ENCODE measurements around the gene PRSS33.

PRSS33 gene

GRCh38 chr16:2764718-2765117, 22.6 kb downstream of the PRSS33 start:
- H3K27me3 ChIP-seq (replicated peaks; ENCODE audit: control insufficient read depth, insufficient read depth, low read length): no peaks in the 10 kb centered on the region
- TF ChIP-seq, protein P1, sequence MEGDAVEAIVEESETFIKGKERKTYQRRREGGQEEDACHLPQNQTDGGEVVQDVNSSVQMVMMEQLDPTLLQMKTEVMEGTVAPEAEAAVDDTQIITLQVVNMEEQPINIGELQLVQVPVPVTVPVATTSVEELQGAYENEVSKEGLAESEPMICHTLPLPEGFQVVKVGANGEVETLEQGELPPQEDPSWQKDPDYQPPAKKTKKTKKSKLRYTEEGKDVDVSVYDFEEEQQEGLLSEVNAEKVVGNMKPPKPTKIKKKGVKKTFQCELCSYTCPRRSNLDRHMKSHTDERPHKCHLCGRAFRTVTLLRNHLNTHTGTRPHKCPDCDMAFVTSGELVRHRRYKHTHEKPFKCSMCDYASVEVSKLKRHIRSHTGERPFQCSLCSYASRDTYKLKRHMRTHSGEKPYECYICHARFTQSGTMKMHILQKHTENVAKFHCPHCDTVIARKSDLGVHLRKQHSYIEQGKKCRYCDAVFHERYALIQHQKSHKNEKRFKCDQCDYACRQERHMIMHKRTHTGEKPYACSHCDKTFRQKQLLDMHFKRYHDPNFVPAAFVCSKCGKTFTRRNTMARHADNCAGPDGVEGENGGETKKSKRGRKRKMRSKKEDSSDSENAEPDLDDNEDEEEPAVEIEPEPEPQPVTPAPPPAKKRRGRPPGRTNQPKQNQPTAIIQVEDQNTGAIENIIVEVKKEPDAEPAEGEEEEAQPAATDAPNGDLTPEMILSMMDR (IDR thresholded peaks at IDR 0.05; ENCODE audit: insufficient read depth, low read length, poor library complexity, severe bottlenecking): no peak
- H3K4me3 ChIP-seq (replicated peaks; ENCODE audit: low read depth, low read length): no peak overlapping the region
- no peak for DNase-seq (ENCODE audit: extremely low read depth, insufficient read length)
- peaks cover 80% of the 10 kb centered on the region for H3K36me3 ChIP-seq (ENCODE audit: control insufficient read depth, insufficient read depth, low read length)

GRCh38 chr16:2763173-2763572, 24.2 kb downstream of the PRSS33 start:
- Histone ChIP-seq H3K36me3 (ENCODE audit: control insufficient read depth, insufficient read depth, low read length) (peaks cover 81% of the 10 kb centered on the region), H3K4me3 (replicated peaks; ENCODE audit: low read depth, low read length) (no peak overlapping the region), H3K27me3 (replicated peaks; ENCODE audit: control insufficient read depth, insufficient read depth, low read length) (no peaks in the 10 kb centered on the region)
- TF ChIP-seq, protein P1 (IDR thresholded peaks at IDR 0.05; ENCODE audit: insufficient read depth, low read length, poor library complexity, severe bottlenecking): no peak
- no peak for DNase-seq (ENCODE audit: extremely low read depth, insufficient read length)

DNA sequence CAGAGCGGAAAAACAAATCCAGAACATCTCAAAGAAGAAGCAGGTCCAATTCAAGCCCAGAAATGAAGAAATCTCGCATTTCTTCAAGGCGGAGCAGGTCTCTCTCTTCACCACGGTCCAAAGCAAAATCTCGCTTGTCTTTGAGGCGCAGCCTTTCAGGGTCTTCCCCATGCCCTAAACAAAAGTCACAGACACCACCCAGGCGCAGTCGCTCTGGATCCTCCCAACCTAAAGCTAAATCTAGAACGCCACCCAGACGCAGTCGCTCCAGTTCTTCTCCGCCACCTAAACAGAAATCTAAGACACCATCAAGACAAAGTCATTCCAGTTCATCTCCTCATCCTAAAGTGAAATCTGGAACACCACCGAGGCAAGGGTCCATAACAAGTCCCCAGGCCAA, 24.6 kb downstream of the PRSS33 start:
- TF ChIP-seq, protein P1 (IDR thresholded peaks at IDR 0.05; ENCODE audit: insufficient read depth, low read length, poor library complexity, severe bottlenecking): no peak
- Histone ChIP-seq H3K4me3 (replicated peaks; ENCODE audit: low read depth, low read length) (no peak overlapping the region), H3K27me3 (replicated peaks; ENCODE audit: control insufficient read depth, insufficient read depth, low read length) (no peaks in the 10 kb centered on the region), H3K36me3 (ENCODE audit: control insufficient read depth, insufficient read depth, low read length) (peaks cover 81% of the 10 kb centered on the region)
- DNase-seq (ENCODE audit: extremely low read depth, insufficient read length): no peak

- Histone ChIP-seq H3K36me3 (ENCODE audit: control insufficient read depth, insufficient read depth, low read length) (peaks cover 80% of the 10 kb centered on the region), H3K27me3 (replicated peaks; ENCODE audit: control insufficient read depth, insufficient read depth, low read length) (no peaks in the 10 kb centered on the region), H3K4me3 (replicated peaks; ENCODE audit: low read depth, low read length) (no peak overlapping the region)
- TF ChIP-seq, protein P1 (IDR thresholded peaks at IDR 0.05; ENCODE audit: insufficient read depth, low read length, poor library complexity, severe bottlenecking): no peak
- DNase-seq (ENCODE audit: extremely low read depth, insufficient read length): no peak
Measured at GRCh38 chr16:2761886-2762583, 25.3 kb downstream of the PRSS33 start.

- H3K4me3 ChIP-seq (replicated peaks; ENCODE audit: low read depth, low read length): no peak overlapping the region
- H3K27me3 ChIP-seq (replicated peaks; ENCODE audit: control insufficient read depth, insufficient read depth, low read length): no peaks in the 10 kb centered on the region
- no peak for DNase-seq (ENCODE audit: extremely low read depth, insufficient read length)
- TF ChIP-seq, protein P1 (IDR thresholded peaks at IDR 0.05; ENCODE audit: insufficient read depth, low read length, poor library complexity, severe bottlenecking): no peak
- peaks cover 77% of the 10 kb centered on the region for H3K36me3 ChIP-seq (ENCODE audit: control insufficient read depth, insufficient read depth, low read length)
Measured at GRCh38 chr16:2761472-2761871, 25.9 kb downstream of the PRSS33 start.

- TF ChIP-seq, protein P1 (IDR thresholded peaks at IDR 0.05; ENCODE audit: insufficient read depth, low read length, poor library complexity, severe bottlenecking): no peak
- no peak for DNase-seq (ENCODE audit: extremely low read depth, insufficient read length)
- H3K36me3 ChIP-seq (ENCODE audit: control insufficient read depth, insufficient read depth, low read length): peaks cover 43% of the 10 kb centered on the region
- no peak overlapping the region for H3K4me3 ChIP-seq (replicated peaks; ENCODE audit: low read depth, low read length)
- no peaks in the 10 kb centered on the region for H3K27me3 ChIP-seq (replicated peaks; ENCODE audit: control insufficient read depth, insufficient read depth, low read length)
Measured at GRCh38 chr16:2757344-2757743, 30.0 kb downstream of the PRSS33 start.

Data from GM06990 (cell line).